GM12892 (cell line): ENCODE results near the gene ATXN7L3.

Experiments used
- POLR2A ChIP-seq: IDR thresholded peaks from 2 replicates; pipeline ENCODE4 v1.6.1; 2011; ENCODE audit warnings: low read depth, low read length, control low read depth
- TAF1 ChIP-seq: IDR thresholded peaks from 2 replicates; pipeline ENCODE4 v1.6.1; 2011; ENCODE audit warnings: low read depth, mild to moderate bottlenecking, control low read depth, low read length, borderline replicate concordance

DNA sequence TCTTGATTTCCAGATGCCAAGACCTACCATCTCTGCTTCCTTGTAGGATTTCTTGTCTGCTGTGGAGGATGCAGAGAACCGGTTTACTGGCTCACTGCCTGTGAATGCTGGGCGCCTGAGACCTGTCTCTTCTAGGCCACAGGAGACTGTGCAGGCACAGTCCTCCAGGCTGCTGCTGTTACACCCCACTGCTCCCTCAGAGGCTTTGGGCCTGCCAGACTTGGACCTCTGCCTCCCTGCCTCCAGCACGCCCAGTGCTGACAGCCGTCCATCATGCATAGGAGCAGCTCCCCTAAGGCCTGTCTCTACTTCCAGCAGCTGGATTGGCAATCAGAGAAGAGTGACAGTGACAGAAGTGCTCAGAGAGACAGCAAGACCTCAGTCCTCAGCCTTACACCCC, 51.9 kb downstream of the ATXN7L3 start:
- no peak for TF ChIP-seq POLR2A
- no peak for TF ChIP-seq TAF1
